NB4 (cell line): Measurements from ENCODE around the gene ITGAV.

Experiments used
- MAX ChIP-seq: IDR thresholded peaks from 2 replicates; pipeline ENCODE4 v1.6.1; 2011; ENCODE audit warnings: low read depth, low read length
- TF ChIP-seq, protein P1 (sequence below): IDR thresholded peaks from one replicate; pipeline ENCODE4 v1.5.1; 2012; ENCODE audit warnings: low read depth, low read length

DNA sequence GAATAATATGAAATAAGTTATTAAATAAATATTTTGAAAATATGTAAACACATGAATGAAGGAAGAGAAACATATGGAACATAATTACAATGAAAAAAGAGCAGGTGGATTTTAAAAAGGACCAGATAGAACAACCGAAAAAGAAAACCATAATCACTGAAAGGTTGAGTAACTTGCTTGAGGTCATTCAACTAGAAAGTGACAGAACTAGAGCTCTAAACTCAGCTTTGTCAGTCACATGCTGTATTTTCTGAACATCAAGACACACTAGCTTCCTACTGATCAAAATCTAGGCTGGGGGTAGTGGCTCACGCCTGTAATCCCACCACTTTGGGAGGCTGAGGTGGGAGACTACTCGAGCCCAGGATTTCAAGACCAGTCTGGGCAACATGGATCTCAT lies 30.0 kb upstream of the ITGAV start:
- TF ChIP-seq, protein P1, sequence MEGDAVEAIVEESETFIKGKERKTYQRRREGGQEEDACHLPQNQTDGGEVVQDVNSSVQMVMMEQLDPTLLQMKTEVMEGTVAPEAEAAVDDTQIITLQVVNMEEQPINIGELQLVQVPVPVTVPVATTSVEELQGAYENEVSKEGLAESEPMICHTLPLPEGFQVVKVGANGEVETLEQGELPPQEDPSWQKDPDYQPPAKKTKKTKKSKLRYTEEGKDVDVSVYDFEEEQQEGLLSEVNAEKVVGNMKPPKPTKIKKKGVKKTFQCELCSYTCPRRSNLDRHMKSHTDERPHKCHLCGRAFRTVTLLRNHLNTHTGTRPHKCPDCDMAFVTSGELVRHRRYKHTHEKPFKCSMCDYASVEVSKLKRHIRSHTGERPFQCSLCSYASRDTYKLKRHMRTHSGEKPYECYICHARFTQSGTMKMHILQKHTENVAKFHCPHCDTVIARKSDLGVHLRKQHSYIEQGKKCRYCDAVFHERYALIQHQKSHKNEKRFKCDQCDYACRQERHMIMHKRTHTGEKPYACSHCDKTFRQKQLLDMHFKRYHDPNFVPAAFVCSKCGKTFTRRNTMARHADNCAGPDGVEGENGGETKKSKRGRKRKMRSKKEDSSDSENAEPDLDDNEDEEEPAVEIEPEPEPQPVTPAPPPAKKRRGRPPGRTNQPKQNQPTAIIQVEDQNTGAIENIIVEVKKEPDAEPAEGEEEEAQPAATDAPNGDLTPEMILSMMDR = no peak
- no peak for TF ChIP-seq MAX
